NCI-H2196 treated with DMSO at 0.1 percent for 48 hours (cell line): ENCODE results near the gene IGLL1.
"Not testable (repeated sequence)": the region's sequence is repeated elsewhere in the genome, so short reads cannot be mapped to it uniquely, and the experiment has no call there.

ENCODE experiments used
- DNase-seq: peaks from one replicate; lab custom pipeline; 2025; ENCODE audit not compliant: unreplicated experiment; lab: John Stamatoyannopoulos, UW

Gene IGLL1

DNA sequence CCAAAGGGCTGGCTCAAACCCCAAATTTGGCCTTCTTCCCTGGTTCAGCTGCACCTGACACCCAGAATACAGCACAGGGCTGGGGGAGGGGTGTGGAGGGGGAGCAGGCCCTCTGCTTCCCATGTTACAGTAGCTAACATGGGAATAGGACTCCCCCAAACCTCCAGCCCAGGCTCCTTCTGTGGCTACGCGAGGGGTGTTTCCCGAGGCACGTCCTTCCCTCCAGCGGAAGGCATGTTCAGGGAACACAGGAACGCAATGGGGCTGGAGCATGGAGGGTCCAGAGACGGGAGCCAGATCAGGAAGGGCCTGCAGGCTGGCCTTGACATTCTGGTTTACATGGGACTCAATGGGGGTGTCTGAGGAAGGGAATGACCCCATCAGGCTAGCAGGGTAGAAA lies 11.8 kb upstream of the IGLL1 start:
- DNase-seq = no peak

DNA sequence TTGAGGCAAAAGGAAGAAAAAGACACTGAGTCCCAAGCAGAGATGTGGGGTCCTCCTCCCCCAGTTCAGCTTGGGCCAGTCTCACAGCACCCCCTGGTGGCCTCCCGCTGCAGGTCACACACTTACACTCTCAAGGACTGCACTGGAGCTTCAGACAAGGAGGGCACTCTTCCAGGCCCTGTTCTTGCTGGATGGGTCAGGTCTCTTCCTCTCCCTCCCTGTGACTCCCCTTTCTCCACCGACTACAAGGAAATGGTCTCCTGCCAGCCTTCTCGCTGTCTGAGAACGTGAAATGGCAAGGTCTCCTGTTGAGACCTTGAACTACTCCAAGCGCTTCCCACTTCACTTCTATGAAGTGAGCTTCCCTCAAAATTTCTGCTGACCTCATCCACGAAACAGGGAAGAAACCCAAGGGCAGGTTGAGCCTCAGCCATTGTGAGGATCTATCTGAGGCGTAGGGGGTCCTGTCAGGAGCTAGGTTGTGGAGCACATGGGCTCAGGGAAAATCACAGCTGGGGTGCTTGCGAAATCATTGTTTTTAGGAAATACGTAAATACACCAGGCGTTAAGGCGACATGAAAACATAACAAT lies 11.2 kb upstream of the IGLL1 start:
- peak; percentile 3 for DNase-seq

- DNase-seq = no peak
These were observed 3.7 kb upstream of the IGLL1 start for GRCh38 chr22:23583836-23584235.

DNA sequence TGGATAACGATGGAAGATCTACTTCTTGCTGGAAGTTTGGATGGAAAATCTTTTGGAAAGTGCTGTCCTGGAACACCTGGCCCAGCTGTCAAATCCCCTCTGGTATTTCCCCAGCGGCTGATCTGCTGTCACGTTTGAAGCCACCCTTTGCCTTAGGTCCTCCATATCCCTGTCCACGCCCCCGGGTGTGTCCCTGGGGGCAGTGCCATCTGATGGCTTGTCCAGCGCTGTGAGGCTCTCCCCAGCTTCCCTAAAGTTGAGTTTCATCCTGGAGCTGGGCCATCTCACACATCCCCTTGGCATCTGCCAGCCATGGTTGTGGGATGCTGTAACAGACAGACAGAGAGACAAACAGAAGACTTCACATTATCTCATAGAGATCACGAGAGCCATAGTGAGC lies 3.1 kb upstream of the IGLL1 start:
- DNase-seq = no peak

DNA sequence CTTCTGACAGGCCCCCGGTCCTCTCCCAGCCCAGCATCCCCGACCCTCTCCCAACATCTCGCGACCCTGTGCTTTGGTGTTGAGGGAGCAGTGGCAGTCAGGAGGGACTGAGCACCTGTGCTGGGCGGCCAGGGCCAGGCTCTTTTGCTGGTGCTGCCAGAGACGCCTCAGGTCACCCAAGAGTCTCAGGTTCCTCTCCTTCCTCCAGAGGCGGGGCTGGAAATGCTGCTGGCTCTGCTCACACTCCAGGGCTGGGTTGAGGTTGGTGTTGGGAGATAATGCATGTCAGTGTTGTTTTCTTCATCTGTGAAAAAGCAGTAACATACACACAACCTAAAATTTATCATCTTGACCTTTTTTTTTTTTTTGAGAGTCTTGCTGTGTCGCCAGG lies 1.2 kb upstream of the IGLL1 start:
- no peak for DNase-seq

DNA sequence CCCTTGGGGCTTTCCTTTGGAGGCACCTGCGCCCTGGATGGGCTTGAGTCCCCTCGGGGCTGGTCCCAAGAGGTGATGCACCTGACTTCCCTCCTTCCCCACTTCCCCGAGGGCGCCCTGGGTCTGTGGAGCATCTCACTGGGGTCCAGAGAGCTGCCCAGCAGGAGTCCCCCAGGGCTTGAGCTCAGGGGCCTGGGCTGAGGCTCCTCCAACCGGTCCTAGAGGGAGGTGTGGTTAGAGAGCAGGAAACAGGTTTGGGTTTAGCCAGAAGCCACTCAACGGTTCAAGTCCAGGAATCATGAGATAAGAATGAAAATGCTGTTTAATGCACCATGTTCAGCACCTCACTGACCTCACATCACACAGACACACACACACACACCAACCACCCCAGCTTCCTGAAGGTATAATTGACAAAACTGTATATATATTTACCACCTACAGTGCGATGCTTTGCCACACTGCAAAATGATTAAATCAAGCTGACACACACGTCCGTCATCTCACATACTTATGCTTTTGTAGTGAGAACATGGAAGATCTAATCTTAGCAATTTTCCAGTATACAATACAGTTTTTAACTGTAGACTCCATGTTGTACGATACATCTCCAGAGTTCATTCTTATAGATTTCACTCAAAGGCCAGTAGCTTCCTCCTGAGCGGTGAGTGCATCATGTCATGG lies 628 bp upstream of the IGLL1 start:
- no peak for DNase-seq

- no peak for DNase-seq
These were observed 810 bp downstream of the IGLL1 start for GRCh38 chr22:23579280-23579679.

DNA sequence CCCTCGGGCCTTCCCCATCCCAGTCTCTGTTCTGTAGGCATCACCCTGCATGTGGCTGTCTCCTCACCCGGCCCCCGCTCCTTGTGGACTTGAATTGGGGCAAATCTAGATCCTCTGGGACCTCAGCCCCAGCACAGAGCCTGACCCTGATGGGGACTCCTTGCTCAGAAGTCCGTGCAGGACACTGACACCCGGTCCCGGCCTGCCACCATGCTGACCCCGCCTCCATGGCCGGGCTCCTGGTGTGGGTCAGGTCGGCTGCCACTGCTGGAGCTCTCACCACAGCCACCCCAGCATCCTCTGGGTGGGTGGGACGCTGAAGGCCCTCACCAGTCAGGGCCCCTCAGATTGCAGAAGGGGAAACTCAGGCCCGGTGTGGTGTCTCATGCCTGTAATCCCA lies 1.8 kb downstream of the IGLL1 start:
- no peak for DNase-seq

GRCh38 chr22:23576681-23577080 lies 3.4 kb downstream of the IGLL1 start:
- no peak for DNase-seq

- DNase-seq = no peak
These were observed 4.5 kb downstream of the IGLL1 start for GRCh38 chr22:23575601-23576000.

- no peak for DNase-seq
These were observed 5.2 kb downstream of the IGLL1 start for GRCh38 chr22:23574877-23575276.

DNA sequence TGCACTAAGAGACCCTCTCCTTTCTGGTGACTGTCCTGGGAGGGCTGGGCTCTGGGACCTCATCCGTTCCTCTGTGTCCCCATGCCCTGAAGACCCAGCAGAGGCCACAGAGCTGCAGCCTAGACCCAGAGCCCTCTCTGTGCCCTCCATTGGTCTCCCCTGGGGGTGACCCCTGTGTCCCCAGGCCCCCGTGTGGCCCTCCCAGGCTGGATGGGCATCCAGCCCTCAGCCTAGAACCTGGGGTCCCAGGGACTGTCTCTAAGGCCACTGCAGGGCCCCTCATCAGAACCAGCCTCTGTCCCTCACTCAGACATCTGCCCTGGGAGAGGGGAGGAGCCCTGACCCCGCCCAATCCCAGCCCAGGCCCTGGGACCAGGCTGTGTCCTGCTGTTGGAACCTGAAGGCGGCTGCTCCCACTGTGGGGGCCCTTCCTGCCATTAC lies 5.7 kb downstream of the IGLL1 start:
- no peak for DNase-seq

GRCh38 chr22:23573701-23574235 lies 6.3 kb downstream of the IGLL1 start:
- not testable (repeated sequence) for DNase-seq

DNA sequence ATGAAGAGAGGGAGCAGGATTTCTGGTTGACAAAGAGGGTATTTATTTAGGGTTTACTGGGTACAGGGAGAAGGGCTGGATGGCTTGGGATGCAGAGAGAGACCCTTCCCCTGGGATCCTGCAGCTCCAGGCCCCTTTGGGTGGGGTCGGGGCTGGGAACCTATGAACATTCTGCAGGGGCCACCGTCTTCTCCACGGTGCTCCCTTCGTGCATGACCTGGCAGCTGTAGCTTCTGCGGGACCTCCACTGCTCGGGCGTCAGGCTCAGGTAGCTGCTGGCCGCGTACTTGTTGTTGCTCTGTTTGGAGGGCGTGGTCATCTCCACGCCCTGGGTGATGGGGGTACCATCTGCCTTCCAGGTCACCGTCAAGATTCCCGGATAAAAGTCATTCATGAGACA lies 7.0 kb downstream of the IGLL1 start:
- DNase-seq = not testable (repeated sequence)

DNA sequence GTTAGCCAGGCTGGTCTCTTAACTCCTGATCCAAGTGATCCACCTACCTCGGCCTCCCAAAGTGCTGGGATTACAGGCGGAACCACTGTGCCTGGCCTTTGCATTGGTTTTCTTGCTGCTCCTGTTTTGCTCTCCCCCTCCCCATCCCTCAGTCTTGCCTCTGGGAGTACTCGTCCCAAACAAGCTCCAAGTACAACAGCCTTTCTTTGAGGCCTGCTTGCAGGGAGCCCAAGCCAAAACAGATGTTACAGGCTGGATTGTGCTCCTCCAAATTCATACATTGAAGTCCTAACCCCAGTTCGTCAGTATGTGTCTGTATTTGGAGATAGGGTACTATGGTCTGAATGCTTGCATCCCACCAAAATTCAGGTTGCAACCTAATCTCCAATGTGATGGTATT lies 8.6 kb downstream of the IGLL1 start:
- no peak for DNase-seq

GRCh38 chr22:23570681-23571080 lies 9.4 kb downstream of the IGLL1 start:
- no peak for DNase-seq

DNA sequence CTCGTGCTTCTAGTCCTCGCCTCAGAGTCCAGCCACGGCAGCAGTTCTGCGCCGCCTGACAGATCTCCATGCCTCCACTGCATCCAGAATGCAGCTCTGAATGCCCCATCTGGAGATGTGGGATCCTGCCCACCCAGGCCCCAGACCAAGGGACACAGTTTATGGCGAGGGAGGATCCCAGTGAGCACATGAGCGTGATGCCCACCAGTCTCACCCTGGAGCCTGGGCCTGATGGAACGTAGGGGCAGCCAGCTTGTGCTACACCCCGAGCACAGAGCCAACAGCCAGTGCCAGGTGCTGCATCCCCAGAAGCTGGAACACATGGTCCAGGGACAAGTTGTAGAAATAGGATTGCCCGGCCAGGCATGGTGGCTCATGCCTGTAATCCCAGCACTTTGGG lies 10.4 kb downstream of the IGLL1 start:
- DNase-seq = no peak

DNA sequence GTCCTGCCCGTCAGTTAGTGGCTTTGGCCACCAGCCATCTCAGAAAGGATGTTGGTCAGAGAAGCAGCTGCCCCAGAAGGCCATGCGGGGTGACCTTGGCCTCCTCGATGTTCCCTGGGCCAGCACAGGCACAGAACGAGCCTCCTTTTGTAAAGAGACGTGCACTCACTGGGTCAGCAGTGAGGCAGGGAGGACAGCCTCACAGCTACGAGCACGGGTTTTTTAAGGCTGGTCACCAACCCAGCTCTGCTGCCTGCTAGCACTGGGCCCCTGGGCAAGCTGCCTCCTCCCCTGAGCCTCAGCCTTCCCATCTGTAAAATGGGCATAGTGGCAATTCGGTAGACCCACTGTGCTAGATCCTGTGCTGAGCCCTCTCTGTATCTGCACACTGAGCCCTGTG lies 10.8 kb downstream of the IGLL1 start:
- no peak for DNase-seq

- DNase-seq = no peak
These were observed 13.2 kb downstream of the IGLL1 start for GRCh38 chr22:23566705-23567475.

DNA sequence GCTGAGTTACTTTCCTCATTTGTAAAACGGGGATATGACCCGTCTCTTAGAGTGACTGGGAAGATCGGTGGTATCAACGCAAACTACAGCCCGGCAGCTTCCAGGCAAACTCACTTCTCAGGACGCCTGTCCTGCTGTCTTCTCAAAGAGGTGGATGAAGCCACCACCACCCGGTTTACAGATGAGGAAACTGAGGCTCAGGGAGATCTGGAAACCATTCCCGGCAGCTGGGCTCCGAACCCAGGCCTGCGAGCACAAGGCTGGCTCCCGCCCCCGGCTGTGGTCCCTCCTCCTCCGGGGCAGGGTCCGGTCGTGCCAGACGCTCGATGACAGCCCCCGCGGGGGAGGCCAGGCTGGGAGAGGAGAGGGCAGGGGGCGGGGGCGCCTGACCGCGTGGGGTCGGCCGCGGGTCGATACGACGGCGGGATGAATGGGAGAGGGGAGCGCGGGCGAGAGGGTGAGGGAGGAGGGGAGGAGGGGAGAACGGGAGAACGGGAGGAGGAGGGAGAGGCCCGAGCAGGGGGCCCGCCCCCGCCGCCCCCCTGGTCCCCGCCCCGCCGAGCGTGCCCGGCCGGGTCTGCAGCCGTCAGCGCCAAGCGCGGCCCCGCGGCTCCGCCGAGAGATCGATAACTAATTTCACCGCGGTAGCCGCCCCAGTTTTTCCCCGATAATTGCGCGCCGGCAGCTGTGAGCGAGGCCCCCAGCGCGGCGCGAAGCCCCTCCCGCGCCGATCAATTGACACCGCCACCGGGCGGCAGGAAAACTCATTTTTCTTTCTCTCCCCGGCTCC lies 14.0 kb downstream of the IGLL1 start:
- no peak for DNase-seq

- DNase-seq = no peak
These were observed 14.7 kb downstream of the IGLL1 start for GRCh38 chr22:23565305-23565914.
